ENCODE results near the gene PGAP3.
A peak's percentile ranks its signal among the peaks of the same experiment; 100 is the strongest.
"Not testable (repeated sequence)": the region's sequence is repeated elsewhere in the genome, so short reads cannot be mapped to it uniquely, and the experiment has no call there.

PGAP3 gene

DNA sequence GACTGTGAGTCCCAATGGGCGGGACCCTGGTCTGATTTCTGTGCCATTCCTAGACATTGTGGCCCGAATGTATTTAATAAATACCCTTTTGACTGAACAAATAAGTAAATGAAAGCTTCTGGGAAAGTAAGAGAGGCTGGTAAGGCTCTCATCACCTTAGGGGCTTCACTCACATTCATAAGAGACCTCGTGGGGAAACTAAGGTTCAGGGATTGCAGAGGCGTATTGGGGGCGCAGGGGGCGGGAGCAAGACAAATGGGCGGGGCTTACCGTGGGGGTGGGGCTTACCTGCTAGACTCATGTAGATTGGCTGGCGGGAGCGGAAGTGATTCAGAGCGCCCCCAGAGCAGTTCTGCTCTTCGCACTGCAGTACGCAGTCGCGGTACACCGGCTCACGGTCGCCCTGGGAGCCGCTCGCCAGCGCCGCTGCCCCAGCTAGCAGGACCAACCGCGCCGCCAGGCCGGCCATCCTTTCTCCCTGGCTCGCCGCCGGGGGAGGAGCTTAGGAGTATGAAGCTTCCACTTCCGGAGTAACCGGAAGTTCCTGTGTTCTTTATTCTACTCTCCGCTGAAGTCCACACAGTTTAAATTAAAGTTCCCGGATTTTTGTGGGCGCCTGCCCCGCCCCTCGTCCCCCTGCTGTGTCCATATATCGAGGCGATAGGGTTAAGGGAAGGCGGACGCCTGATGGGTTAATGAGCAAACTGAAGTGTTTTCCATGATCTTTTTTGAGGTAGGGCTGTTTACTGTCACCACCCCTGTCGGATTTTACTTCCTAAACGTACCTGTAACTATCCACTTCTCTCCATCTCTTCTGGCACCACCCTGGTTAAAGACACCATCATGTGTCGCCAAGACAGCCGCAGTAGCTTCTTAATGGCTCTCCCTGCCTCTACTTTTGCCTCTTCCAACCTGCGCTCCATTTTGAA, at the start of gene PGAP3:
Gene PGAP3 (minus strand): TSS at position 512 of the 929 bp plus-strand sequence. CDS start 43 bp downstream, at position 469.
- peak; percentile 93 for DNase-seq

GRCh38 chr17:39737206-39737759, 49.4 kb upstream of the PGAP3 start:
- no peak for DNase-seq

- peak; percentile 47 for DNase-seq
These were observed 48.7 kb upstream of the PGAP3 start for GRCh38 chr17:39736319-39737165.

GRCh38 chr17:39735882-39736281, 48.0 kb upstream of the PGAP3 start:
- DNase-seq, result no peak

- DNase-seq, result no peak
These were observed 44.7 kb upstream of the PGAP3 start for GRCh38 chr17:39732586-39732985.

DNA sequence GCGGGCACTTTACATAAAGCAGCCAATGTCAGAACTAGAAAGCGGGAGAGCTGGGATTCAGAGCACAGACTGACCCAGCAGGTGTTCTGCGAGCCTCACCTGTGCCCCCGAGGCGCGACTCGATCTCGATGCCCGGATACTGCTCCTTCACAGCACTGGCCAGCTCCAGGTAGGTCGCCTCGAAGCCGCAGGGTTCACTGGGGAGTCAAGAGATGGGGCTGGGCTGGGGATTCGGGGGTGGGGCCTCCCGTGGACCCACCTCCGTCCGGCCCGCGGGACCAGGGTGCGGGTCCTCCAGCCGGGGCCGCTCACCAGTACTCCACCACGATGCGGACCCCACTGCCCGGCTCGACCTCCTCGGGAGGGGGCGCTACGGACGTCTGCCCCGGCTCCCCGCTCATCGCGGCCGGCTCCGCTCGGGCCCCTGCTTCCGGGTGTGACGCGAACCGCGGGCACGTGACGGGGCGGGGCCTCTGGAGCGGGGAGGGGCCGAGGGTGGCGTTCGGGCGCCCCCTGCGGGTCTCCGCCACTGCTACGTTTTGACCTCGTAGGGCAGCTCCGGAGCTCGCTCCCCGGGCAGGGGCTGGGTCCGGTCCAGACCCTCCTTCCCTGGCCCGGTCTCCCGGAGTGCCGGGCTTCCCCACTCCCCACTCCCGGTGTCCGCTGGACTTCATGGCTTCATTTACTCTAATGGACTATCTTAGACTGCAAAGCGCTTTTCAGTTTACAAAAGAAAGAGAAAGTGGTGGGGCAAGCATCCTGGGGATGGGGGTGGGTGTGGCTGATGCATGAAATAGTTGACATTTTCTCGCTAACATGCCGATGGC, 42.5 kb upstream of the PGAP3 start, which contains the start of gene MIEN1:
Gene MIEN1 (minus strand): TSS at position 438 of the 827 bp plus-strand sequence. CDS start 37 bp downstream, at position 401.
- DNase-seq, result peak; percentile 79

DNA sequence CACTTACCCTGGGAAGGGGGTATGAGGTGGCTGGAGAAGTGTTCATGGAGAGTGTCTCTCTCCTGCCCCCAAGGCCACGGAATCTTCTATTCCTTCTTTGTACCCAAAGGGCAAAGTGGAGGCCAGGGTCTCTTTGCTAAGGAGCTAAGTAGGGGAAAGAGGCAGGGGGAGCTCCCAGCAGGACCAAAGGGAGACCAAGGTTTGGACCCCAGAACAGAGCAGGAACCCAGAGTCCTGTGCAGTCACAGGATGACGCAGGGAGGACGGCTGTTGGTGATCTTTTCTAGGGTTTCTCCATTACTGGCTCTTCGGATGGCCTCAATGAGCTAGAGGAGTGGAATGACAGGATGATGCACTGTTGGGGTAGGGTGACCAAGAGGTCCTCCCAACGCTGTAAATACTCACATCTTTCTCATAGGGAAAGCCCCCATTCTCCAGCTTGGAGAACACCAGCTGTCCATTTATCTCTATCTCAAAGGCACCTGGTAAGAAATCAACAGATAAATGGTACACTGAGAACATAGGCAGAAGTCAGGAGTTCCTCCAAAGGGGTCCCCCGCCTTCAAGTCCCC, 41.5 kb upstream of the PGAP3 start:
- DNase-seq, result no peak

DNA sequence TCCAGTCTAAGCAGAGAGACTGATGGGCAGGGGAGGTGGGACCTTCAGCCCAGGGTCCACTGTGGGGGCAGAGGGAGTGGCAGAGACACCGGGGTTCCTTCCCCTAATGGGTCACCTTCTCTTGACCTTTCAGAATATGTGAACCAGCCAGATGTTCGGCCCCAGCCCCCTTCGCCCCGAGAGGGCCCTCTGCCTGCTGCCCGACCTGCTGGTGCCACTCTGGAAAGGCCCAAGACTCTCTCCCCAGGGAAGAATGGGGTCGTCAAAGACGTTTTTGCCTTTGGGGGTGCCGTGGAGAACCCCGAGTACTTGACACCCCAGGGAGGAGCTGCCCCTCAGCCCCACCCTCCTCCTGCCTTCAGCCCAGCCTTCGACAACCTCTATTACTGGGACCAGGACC, 39.7 kb upstream of the PGAP3 start:
- DNase-seq, result no peak

GRCh38 chr17:39726617-39727016, 38.8 kb upstream of the PGAP3 start:
- DNase-seq, result no peak

DNA sequence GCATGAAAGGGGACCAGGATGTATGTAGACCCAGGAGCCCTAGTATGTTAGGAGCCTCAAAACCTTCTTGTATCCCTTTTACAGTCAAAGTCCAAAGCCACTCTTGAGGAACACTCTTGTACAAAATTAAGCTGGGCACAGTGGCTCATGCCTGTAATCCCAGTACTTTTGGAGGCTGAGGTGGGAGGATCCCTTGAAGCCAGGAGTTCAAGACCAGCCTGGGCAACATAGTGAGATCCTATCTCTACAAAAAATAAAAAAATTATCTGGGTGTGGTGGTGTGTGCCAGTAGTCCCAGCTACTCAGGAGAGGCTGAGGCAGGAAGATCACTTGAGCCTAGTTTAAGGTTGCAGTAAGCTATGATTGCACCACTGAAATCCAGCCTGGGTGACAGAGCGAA, 38.1 kb upstream of the PGAP3 start:
- DNase-seq, result not testable (repeated sequence)

- DNase-seq, result no peak
These were observed 36.9 kb upstream of the PGAP3 start for GRCh38 chr17:39724731-39725130.

GRCh38 chr17:39722965-39723848, 35.4 kb upstream of the PGAP3 start:
- no peak for DNase-seq

DNA sequence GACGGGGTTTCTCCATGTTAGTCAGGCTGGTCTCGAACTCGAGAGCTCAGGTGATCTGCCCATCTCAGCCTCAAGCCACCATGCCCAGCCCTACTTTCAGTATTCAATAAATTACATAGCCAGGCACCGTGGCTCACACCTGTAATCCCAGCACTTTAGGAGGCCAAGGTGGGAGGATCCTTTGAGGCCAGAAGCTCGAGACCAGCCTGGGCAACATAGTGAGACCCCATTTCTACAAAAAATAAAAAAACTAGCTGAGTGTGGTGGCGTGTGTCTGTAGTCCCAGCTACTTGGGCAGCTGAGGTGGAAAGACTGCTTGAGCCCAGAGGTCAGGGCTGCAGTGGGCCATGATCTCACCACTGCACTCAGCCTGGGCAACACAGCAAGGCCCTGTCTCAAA, 34.2 kb upstream of the PGAP3 start:
- no peak for DNase-seq

DNA sequence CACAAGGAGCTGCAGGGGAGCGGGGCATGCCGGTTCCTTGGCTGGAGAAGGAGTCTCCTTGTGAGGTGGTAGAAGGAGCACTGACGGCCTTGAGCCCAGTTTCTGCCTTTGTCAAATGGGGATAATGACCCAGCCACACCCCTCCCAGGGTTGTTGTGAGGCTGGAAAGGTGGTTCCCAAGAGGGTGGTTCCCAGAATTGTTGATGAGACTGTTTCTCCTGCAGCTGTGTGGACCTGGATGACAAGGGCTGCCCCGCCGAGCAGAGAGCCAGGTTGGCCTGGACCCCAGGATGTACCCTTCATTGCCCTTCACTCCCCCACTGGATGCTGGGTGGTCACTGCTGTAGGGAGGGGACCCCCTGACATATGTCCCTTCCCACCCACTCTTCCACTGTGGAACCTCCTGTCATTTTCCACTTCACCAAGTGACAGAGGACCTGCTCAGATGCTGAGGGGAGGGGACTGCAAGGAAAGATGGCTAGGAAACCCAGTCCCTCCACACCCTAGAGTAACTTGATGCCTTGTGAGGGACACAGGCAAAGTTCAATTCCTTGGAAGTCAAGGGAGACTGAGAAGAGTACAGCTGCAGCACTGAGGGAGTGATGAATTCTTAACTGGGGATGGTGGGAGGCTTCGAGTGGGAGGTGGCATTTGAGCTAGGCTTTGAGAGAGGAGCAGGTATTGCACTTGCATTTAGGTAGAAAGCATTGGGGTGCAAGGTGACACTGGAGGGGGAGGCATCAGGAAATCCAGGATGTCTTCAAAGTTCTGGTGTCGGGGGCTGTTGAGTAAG, 31.9 kb upstream of the PGAP3 start:
- no peak for DNase-seq

DNA sequence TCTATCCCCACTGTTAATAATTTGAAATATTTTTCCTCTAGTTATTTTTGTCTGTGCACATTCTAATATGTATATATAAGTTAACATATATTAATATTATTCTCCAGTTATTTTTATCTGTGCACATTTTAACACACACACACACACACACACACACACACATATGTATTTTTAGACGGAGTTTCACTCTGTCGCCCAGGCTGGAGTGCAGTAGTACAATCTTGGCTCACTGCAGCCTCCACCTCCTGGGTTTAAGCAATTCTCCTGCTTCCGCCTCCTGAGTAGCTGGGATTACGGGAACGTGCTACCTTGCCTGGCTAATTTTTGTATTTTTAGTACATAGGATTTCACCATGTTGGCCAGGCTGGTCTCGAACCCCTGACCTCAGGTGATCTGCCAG, 29.8 kb upstream of the PGAP3 start:
- DNase-seq, result no peak

- DNase-seq, result no peak
These were observed 29.2 kb upstream of the PGAP3 start for GRCh38 chr17:39716879-39717536.

DNA sequence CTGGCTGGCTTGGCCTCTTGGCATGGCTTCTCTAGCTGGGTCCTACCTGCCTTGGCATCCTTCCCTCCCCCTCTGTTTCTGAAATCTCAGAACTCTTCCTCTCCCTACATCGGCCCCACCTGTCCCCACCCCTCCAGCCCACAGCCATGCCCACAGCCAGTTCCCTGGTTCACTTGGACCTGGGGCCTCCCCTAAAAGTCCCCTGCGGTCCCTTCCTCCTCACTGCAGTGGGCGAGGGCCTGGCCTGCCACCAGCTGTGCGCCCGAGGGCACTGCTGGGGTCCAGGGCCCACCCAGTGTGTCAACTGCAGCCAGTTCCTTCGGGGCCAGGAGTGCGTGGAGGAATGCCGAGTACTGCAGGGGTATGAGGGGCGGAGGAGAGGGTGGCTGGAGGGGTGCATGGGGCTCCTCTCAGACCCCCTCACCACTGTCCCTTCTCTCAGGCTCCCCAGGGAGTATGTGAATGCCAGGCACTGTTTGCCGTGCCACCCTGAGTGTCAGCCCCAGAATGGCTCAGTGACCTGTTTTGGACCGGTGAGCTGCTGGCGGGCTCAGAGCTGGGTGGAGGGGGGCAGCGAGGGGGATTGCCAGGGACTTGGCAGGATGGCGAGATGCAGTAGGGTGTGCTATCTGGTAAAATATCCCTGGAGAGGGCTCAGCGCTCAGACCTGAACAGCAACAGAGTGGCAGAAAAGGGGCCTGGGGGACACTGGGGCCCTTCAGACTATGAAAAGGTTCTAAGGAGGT, 28.4 kb upstream of the PGAP3 start:
- DNase-seq, result no peak

DNA sequence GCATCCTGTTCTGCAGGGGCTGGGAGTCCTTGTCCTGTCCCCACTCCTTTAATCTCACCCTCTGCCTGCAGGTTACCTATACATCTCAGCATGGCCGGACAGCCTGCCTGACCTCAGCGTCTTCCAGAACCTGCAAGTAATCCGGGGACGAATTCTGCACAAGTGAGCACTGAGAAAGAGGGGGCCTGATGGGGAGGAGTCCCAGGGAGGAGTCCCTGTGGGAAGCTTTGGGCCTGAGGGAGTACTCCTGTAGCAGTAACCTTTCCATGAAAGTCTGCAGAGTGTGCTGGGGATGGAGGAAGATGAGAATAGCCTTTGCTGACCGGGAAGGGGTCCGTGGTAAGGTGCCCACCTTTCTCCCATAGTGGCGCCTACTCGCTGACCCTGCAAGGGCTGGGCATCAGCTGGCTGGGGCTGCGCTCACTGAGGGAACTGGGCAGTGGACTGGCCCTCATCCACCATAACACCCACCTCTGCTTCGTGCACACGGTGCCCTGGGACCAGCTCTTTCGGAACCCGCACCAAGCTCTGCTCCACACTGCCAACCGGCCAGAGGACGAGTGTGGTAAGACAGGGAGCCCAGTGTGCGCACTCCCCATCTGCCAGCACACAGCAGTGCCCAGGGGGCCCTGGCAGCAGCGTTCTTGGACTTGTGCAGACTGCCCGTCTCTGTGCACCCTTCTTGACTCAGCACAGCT, 27.7 kb upstream of the PGAP3 start:
- DNase-seq, result no peak

Measured in fibroblast of skin of right biceps (primary cell).